ENCODE results near the gene NSL1.
"Not testable (repeated sequence)": the region's sequence is repeated elsewhere in the genome, so short reads cannot be mapped to it uniquely, and the experiment has no call there.

The NSL1 gene, protein sequence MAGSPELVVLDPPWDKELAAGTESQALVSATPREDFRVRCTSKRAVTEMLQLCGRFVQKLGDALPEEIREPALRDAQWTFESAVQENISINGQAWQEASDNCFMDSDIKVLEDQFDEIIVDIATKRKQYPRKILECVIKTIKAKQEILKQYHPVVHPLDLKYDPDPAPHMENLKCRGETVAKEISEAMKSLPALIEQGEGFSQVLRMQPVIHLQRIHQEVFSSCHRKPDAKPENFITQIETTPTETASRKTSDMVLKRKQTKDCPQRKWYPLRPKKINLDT

DNA sequence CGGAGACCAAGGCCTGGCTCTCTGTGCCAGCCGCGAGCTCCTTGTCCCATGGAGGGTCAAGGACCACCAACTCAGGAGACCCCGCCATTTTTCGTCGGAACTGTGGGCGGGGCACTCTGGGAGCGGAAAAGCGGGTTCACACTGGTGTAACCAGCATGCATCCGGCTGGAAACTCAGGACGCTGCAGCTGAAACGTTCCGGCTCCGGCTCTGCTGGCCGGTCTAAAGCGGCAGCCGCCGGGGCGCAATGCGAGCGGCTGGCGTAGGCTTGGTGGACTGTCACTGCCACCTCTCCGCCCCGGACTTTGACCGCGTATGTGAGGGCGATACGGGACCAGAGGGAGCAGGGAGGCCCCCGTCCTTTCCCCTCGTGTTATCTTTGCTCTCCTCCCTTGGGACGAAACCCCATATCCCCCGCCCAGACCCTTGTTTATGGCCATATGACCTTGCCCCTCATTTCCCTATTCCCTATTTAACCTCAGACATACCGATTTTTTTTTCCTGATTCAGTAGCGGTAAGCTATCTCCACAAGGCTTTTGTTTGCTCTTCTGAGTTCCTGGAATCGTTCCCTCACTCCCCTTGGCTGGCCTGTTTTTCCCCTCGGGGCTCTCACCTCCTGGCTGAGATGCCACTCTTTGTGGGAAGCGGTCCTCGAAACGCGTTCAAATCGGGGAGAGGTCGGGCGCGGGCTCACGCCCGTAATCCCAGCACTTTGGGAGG, at the start of gene NSL1, which contains the start of gene TATDN3:
TSS of gene NSL1 (minus strand) at position 102 of the 720 bp plus-strand sequence. CDS start at position 88, 14 bp downstream.
TSS of gene TATDN3 (plus strand) at position 219 of the 720 bp plus-strand sequence. CDS start at position 247, 28 bp downstream.
- Histone ChIP-seq H3K79me2 (no peaks in the 10 kb centered on the region), H3K4me2 (ENCODE audit: low read length) (peak within 1 kb of the TSS; percentile 83), H3K27me3 (ENCODE audit: control insufficient read depth, insufficient read depth, low read length) (no peaks in the 10 kb centered on the region), H3K9me3 (ENCODE audit: control insufficient read depth, low read length) (no peaks in the 10 kb centered on the region), H3K4me3 (ENCODE audit: low read depth, low read length) (peak within 1 kb of the TSS; percentile 92), H2AFZ (peak within 1 kb of the TSS; percentile 98), H3K36me3 (ENCODE audit: control insufficient read depth, insufficient read depth, low read length) (no peaks in the 10 kb centered on the region), H3K4me1 (no peaks in the 10 kb centered on the region), H3K9ac (no peak within 1 kb of the TSS), H3K27ac (peak within 1 kb of the TSS; percentile 92)
- TF ChIP-seq, protein P1, sequence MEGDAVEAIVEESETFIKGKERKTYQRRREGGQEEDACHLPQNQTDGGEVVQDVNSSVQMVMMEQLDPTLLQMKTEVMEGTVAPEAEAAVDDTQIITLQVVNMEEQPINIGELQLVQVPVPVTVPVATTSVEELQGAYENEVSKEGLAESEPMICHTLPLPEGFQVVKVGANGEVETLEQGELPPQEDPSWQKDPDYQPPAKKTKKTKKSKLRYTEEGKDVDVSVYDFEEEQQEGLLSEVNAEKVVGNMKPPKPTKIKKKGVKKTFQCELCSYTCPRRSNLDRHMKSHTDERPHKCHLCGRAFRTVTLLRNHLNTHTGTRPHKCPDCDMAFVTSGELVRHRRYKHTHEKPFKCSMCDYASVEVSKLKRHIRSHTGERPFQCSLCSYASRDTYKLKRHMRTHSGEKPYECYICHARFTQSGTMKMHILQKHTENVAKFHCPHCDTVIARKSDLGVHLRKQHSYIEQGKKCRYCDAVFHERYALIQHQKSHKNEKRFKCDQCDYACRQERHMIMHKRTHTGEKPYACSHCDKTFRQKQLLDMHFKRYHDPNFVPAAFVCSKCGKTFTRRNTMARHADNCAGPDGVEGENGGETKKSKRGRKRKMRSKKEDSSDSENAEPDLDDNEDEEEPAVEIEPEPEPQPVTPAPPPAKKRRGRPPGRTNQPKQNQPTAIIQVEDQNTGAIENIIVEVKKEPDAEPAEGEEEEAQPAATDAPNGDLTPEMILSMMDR (IDR thresholded peaks at IDR 0.05): no peak

DNA sequence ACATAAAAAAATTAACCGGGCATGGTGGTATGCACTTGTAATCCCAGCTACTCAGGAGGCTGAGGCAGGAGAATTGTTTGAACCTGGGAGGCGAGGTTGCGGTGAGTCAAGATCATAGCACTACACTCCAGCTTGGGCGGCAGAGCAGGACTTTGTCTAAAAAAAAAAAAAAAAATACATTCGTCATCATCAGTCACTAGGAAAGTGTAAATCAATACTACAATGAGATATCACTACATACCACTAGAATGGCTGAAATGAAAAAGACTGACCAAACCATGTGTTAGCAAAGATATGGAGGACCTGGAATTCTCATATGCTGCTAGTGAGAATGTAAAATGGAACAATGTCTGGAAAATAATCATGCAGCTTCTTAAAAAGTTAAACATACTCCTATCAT, 46.6 kb upstream of the NSL1 start:
- Histone ChIP-seq H3K4me3 (ENCODE audit: low read depth, low read length) (no peak overlapping the region), H3K9me3 (ENCODE audit: control insufficient read depth, low read length) (no peaks in the 10 kb centered on the region), H2AFZ (no peak overlapping the region), H3K27me3 (ENCODE audit: control insufficient read depth, insufficient read depth, low read length) (no peaks in the 10 kb centered on the region), H3K79me2 (no peaks in the 10 kb centered on the region), H3K4me2 (ENCODE audit: low read length) (no peak overlapping the region), H3K27ac (no peak overlapping the region), H3K4me1 (no peaks in the 10 kb centered on the region), H3K9ac (no peak overlapping the region), H3K36me3 (ENCODE audit: control insufficient read depth, insufficient read depth, low read length) (no peaks in the 10 kb centered on the region)
- TF ChIP-seq, protein P1 (IDR thresholded peaks at IDR 0.05): no peak

DNA sequence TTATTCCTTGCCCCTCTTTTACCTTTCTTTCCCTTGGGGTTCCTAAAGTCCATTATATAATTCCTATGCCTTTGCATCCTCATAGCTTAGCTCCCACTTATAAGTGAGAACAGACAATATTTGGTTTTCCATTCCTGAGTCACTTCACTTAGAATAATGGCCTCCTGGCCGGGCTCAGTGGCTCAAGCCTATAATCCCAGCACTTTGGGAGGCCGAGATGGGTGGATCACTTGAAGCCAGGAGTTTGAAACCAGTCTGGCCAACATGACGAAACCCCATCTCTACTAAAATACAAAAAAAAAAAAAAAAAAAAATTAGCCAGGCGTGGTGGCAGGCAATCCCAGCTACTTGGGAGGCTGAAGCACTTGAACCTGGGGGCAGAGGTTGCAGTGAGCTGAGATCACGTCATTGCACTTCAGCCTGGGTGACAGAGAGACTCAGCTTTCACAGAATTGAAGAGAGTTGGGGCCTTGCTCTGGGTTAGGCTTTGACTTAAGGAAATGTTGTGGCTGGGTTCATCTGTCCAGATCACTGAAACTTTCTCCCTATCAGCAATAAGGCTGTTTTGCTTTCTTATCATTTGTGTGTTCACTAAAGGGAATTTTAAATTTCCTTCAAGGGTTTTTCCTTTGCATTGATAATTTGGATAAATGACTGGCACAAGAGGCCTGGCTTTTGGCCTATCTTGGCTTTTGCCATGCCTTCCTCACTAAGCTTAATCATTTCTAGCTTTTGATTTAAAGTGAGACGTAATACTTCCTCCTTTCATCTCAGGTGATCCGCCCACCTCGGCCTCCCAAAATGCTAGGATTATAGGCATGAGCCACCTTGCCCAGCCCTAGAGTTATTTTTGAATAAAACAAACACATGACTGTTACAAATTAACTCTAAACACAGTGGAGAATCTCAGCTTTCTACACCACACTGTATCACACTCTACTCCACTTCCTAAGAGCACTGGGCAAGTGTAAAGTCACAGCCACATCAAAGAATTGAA, 41.9 kb upstream of the NSL1 start:
- H3K4me3 ChIP-seq (ENCODE audit: low read depth, low read length); H3K27me3 ChIP-seq (ENCODE audit: control insufficient read depth, insufficient read depth, low read length); H3K4me1 ChIP-seq; H3K79me2 ChIP-seq; H3K9ac ChIP-seq; H3K4me2 ChIP-seq (ENCODE audit: low read length); H2AFZ ChIP-seq; H3K27ac ChIP-seq; H3K9me3 ChIP-seq (ENCODE audit: control insufficient read depth, low read length); H3K36me3 ChIP-seq (ENCODE audit: control insufficient read depth, insufficient read depth, low read length): not testable (repeated sequence)

DNA sequence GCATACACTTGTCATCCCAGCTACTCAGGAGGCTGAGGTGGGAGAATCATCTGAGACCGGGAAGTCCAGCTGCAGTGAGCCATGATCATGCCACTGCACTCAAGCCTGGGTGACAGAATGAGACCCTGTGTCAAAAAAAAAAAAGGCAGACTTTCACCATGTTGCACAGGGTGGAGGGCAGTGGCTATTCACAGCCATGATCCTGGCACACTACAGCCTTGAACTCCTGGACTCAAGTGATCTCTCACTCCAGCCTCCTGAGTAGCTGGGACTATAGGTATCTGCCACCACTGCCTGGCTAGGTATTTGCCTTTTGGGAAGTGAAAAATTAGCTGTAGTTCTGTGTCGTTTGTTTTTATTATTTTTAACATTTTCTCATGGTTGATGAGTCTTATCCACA, 36.8 kb upstream of the NSL1 start:
- H3K4me1 ChIP-seq: no peaks in the 10 kb centered on the region
- H3K79me2 ChIP-seq: no peaks in the 10 kb centered on the region
- TF ChIP-seq, protein P1 (IDR thresholded peaks at IDR 0.05): no peak
- no peak overlapping the region for H3K4me3 ChIP-seq (ENCODE audit: low read depth, low read length)
- H3K36me3 ChIP-seq (ENCODE audit: control insufficient read depth, insufficient read depth, low read length): no peaks in the 10 kb centered on the region
- peaks cover 3% of the 10 kb centered on the region for H3K9me3 ChIP-seq (ENCODE audit: control insufficient read depth, low read length)
- no peak overlapping the region for H3K27ac ChIP-seq
- H3K9ac ChIP-seq: no peak overlapping the region
- no peak overlapping the region for H2AFZ ChIP-seq
- H3K4me2 ChIP-seq (ENCODE audit: low read length): no peak overlapping the region
- no peaks in the 10 kb centered on the region for H3K27me3 ChIP-seq (ENCODE audit: control insufficient read depth, insufficient read depth, low read length)
